Measurements from ENCODE around the gene ZGPAT. TPM values are rescaled to one million over a fixed set of nuclear protein-coding genes. Genes with fewer than 3 reads are reported as not detected.
"Not testable (repeated sequence)": the region's sequence is repeated elsewhere in the genome, so short reads cannot be mapped to it uniquely, and the experiment has no call there.

The ZGPAT gene
- total RNA-seq, 6 donors from 2014 or later, result 24.8 to 70.2 (median 36.8) TPM

DNA sequence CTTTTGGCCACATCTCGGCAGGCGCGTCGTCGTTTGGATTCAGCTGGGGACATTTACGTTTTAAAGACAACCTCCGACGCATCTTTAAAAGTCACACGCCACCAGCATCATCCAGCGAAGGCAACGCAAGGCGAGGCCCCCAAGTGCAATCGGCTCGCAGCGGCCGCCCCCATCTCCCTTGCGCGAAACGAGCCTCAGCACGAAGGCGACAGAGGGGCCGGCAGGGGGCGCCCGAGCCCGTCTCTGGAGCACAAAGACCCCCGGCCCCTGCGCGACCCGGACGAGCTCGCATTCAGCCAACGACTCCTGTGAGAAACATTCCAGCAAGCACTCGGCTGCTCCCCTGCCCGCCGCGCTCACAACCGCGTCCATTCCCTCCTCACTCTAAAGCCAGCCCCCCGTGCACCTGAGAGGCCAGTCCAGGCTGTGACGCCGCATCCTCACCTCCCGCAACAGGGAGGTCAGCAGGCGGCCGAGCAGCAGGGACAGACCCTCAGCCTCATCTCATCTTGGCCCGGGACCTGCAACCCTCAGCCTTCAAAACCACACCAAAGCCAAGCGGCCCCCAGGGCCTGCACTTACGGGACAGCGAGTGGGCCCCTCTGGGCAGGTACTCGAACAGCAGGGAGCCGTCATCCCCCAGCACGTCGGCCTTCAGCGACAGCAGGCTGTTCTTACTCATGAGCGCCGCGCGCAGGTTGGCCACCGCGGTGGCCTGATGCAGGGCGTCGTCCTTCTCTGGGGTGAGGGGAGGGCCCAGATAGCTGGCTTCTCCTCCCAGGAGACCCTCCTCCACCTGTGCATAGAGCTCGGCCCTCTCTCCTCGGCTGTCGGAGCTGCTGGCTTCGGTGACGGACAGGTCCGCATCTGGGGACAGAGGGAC is 67.5 kb downstream of the ZGPAT start:
- DNase-seq, result peak in 1 of 2 donors; percentile 91
- Histone ChIP-seq H3K4me1 (peaks cover 11 to 24% (median 16%) of the 10 kb centered on the region in 4 donors), H3K27me3 (no peaks in the 10 kb centered on the region), H3K36me3 (peaks cover 0 to 12% (median 2%) of the 10 kb centered on the region in 4 donors), H3K27ac (no peak overlapping the region), H3K9me3 (no peaks in the 10 kb centered on the region), H3K4me3 (peak overlapping the region in 2 of 4 donors; percentile 1 to 23)
- WGBS, 2 donors, result 62 to 66% methylated on average over 55 to 56 of the region's 67 CpGs
- ATAC-seq (ENCODE audit: low FRiP score in 2 of 2), result peak in 1 of 2 donors; percentile 61
- TF ChIP-seq EP300 (IDR thresholded peaks at IDR 0.05), result no peak
- TF ChIP-seq, protein P1, sequence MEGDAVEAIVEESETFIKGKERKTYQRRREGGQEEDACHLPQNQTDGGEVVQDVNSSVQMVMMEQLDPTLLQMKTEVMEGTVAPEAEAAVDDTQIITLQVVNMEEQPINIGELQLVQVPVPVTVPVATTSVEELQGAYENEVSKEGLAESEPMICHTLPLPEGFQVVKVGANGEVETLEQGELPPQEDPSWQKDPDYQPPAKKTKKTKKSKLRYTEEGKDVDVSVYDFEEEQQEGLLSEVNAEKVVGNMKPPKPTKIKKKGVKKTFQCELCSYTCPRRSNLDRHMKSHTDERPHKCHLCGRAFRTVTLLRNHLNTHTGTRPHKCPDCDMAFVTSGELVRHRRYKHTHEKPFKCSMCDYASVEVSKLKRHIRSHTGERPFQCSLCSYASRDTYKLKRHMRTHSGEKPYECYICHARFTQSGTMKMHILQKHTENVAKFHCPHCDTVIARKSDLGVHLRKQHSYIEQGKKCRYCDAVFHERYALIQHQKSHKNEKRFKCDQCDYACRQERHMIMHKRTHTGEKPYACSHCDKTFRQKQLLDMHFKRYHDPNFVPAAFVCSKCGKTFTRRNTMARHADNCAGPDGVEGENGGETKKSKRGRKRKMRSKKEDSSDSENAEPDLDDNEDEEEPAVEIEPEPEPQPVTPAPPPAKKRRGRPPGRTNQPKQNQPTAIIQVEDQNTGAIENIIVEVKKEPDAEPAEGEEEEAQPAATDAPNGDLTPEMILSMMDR (IDR thresholded peaks at IDR 0.05), result peak; percentile 32 to 63 (median 50)

DNA sequence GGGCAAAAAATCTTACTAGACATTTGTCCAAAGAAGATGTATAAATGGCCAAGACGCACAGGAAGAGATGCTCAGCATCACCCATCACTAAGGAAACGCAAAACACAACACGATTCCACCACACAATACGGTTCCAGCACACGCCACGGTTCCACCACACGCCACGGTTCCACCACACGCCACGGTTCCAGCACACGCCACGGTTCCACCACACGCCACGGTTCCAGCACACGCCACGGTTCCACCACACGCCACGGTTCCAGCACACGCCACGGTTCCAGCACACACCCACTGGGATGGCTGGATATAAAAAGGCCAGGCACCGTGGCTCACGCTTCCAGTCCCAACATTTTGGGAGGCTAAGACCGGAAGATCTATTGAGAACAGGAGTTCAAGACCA is 69.0 kb downstream of the ZGPAT start:
- H3K27ac ChIP-seq; DNase-seq; H3K27me3 ChIP-seq; H3K9me3 ChIP-seq; H3K4me3 ChIP-seq; ATAC-seq (ENCODE audit: low FRiP score in 2 of 2); H3K36me3 ChIP-seq: not testable (repeated sequence)
- H3K4me1 ChIP-seq, result peaks cover 11 to 24% (median 16%) of the 10 kb centered on the region in 4 donors
- 90 to 92% methylated on average over 19 to 23 of the region's 23 CpGs for WGBS, 2 donors

DNA sequence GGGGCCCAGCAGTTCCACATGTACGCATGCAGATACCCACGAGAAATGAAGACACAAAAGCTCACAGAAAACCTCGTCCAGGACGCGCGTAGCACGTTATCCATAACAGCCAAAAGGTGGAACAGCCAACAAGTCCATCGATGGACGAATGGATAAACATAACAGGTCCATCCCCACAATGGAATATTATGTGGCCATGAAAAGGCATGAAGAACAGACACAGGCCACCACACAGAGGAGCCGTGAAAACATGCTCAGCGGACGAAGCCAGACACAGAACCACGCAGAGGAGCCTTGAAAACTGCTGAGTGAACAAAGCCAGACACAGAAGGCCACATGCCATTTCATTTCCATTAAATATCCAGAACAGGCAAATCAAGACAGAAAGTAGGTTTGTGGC is 69.8 kb downstream of the ZGPAT start:
- no peak for ATAC-seq (ENCODE audit: low FRiP score in 2 of 2)

DNA sequence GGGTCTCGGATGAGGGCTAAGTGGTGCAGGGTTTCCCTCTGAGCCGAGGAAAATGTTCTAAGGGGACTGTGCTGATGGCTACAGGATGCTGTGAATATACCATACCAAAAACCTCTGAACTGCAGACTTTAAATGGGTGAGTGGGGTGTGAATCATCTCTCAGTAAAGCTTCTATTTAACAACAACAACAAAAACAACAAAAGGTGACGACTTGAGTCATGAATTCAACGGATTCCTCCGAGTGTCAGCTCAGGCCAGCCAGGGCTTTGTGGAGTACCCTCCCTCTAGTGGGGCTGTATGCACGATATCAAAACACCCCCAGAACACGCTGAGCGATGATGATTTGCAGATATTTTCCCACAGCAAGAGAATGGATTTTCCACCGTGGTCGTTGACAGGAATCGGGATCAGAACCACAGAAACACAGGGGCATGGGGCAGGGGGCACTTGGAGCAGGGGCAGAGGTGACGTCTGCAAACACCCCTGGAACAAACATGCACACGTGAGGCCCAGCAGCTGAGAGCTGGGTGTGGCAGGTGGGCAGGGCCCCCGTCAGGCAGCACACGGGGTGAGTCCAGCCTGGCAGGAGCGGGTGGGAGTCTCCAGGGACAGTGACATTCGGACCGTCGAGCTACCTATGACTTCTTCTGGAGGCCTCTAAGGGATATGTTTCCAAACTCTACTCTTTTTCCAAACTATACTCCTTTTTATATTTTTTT is 70.4 kb downstream of the ZGPAT start:
- 71% methylated on average over 19 of the region's 19 CpGs for WGBS, 2 donors
- no peak overlapping the region for H3K4me3 ChIP-seq
- no peak for TF ChIP-seq POLR2A (IDR thresholded peaks at IDR 0.05)
- TF ChIP-seq POLR2AphosphoS5 (IDR thresholded peaks at IDR 0.05), result no peak
- TF ChIP-seq, protein P1 (IDR thresholded peaks at IDR 0.05), result no peak
- no peak for TF ChIP-seq EP300 (IDR thresholded peaks at IDR 0.05)

More for the DNA sequence above, 69.8 kb downstream of the ZGPAT start:
- TF ChIP-seq POLR2AphosphoS5 (IDR thresholded peaks at IDR 0.05) (no peak), EP300 (IDR thresholded peaks at IDR 0.05) (no peak), POLR2A (IDR thresholded peaks at IDR 0.05) (no peak)
- TF ChIP-seq, protein P1 (IDR thresholded peaks at IDR 0.05), result no peak
- Histone ChIP-seq H3K9me3 (no peaks in the 10 kb centered on the region), H3K27ac (no peak overlapping the region), H3K4me1 (peaks cover 10 to 19% (median 12%) of the 10 kb centered on the region in 4 donors), H3K4me3 (no peak overlapping the region), H3K36me3 (peaks cover 0 to 7% (median 0%) of the 10 kb centered on the region in 4 donors), H3K27me3 (no peaks in the 10 kb centered on the region)
- 97% methylated on average over 13 of the region's 13 CpGs for WGBS, 2 donors
- no peak for DNase-seq

DNA sequence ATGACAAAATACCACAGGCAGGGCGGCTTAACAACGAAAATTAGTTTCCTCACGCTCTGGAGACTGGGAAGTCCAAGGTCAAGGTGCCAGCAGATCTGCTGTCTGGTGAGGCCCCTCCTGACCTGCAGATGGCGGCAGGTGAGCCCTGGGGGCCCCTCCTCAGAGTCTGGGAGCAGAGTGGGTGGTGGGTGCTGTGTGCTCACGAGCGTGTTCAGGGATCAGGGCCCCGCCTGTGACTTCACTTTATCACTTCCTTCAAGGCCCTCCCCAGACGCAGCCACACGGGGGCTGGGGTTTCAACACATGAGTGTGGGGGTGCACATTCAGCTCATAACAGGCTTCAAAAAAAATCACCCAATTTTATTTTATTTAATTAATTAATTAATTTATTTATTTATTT is 71.0 kb downstream of the ZGPAT start:
- 75 to 79% methylated on average over 9 of the region's 9 CpGs for WGBS, 2 donors
- Histone ChIP-seq H3K27me3 (no peaks in the 10 kb centered on the region), H3K9me3 (no peaks in the 10 kb centered on the region), H3K4me1 (peaks cover 0 to 7% (median 5%) of the 10 kb centered on the region in 4 donors), H3K36me3 (peaks cover 0 to 9% (median 0%) of the 10 kb centered on the region in 4 donors), H3K4me3 (no peak overlapping the region), H3K27ac (no peak overlapping the region)
- ATAC-seq (ENCODE audit: low FRiP score in 2 of 2) (no peak), DNase-seq (no peak)
- TF ChIP-seq EP300 (IDR thresholded peaks at IDR 0.05), result no peak
- no peak for TF ChIP-seq POLR2AphosphoS5 (IDR thresholded peaks at IDR 0.05)
- no peak for TF ChIP-seq POLR2A (IDR thresholded peaks at IDR 0.05)
- TF ChIP-seq, protein P1 (IDR thresholded peaks at IDR 0.05), result no peak

More for the DNA sequence above, 70.4 kb downstream of the ZGPAT start:
- ATAC-seq (ENCODE audit: low FRiP score in 2 of 2) (no peak), DNase-seq (no peak)
- Histone ChIP-seq H3K36me3 (peaks cover 0 to 9% (median 0%) of the 10 kb centered on the region in 4 donors), H3K9me3 (no peaks in the 10 kb centered on the region), H3K27ac (no peak overlapping the region), H3K4me1 (peaks cover 4 to 13% (median 7%) of the 10 kb centered on the region in 4 donors), H3K27me3 (no peaks in the 10 kb centered on the region)

Data from upper lobe of left lung (tissue), 6 donors.